Measurements from ENCODE around the gene VKORC1.

The VKORC1 gene

DNA sequence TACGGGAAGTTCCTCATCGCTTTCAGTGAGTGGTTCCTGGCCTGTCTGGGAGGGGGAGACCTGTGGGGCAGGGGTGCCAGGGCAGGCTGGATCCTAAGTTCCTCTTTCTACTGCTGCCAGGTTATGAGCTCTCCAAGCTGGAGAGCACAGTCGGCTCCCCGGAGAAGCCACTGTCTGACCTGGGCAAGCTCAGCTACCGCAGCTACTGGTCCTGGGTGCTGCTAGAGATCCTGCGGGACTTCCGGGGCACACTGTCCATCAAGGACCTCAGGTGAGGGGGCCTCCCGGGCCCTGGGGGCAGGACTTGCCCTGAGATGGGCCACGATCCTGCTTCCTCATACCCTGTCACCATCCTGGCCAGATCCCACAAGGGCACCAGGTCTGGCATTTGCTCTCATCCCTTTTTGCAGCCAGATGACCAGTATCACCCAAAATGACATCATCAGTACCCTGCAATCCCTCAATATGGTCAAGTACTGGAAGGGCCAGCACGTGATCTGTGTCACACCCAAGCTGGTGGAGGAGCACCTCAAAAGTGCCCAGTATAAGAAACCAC is 35.8 kb upstream of the VKORC1 start:
- no peak for DNase-seq (ENCODE audit: low read depth)

- DNase-seq (ENCODE audit: low read depth), result no peak
Observed at GRCh38 chr16:31129568-31130335, 35.2 kb upstream of the VKORC1 start.

DNA sequence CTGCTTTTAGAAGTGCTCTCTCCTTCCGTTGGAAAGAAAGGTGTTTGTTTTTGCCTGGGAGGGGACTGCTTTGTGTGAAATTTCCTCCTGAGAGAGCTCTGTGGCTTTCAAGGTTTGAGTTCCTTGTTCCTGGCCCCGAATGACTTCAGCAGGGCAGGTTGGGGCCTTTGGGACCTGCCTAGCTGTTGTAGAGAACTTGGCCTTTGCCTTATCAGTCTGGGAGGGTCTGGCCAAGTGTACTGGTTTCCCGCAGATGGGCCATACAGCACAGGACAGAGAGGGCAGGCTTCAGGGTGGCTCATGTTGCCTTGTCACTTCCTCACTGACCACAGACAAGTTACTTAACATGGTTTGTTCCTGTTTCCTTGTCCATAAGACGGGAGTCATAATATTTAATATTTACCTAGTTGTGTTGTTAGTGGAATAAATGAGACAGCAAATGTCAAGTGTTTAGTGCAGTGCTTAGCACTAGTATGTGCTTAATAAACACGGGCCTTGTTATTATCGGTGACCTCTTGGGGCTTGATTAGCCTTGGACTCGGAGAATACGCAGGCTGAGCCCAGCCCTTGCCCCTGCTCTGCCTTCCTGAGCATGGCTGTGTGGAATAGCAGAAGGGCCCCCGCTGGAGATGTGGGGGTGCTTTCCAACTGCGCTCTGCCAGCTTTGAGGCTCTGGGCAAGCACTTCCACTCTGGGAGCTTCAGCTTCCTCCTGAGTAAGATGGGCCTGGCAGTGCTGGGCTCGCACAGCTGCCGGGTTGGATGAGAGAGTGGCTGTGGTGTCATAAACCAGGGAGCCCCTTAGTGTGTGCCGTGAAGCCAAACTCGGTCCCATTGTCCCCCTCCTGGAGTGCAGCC is 34.3 kb upstream of the VKORC1 start:
- no peak for DNase-seq (ENCODE audit: low read depth)

GRCh38 chr16:31127182-31127581 is 32.6 kb upstream of the VKORC1 start:
- DNase-seq (ENCODE audit: low read depth), result no peak

GRCh38 chr16:31125844-31126243 is 31.2 kb upstream of the VKORC1 start:
- DNase-seq (ENCODE audit: low read depth), result no peak

DNA sequence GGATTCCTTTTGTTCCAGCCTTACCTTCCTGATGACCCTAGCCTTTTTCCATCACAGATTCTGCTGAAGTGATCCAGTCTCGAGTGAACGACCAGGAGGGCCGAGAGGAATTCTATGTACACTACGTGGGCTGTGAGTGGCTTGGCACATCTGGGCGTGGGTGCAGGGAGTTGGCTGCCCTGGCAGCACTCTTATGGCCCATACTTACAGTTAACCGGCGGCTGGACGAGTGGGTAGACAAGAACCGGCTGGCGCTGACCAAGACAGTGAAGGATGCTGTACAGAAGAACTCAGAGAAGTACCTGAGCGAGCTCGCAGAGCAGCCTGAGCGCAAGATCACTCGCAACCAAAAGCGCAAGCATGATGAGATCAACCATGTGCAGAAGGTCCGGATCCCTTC is 25.5 kb upstream of the VKORC1 start:
- no peak for DNase-seq (ENCODE audit: low read depth)

DNA sequence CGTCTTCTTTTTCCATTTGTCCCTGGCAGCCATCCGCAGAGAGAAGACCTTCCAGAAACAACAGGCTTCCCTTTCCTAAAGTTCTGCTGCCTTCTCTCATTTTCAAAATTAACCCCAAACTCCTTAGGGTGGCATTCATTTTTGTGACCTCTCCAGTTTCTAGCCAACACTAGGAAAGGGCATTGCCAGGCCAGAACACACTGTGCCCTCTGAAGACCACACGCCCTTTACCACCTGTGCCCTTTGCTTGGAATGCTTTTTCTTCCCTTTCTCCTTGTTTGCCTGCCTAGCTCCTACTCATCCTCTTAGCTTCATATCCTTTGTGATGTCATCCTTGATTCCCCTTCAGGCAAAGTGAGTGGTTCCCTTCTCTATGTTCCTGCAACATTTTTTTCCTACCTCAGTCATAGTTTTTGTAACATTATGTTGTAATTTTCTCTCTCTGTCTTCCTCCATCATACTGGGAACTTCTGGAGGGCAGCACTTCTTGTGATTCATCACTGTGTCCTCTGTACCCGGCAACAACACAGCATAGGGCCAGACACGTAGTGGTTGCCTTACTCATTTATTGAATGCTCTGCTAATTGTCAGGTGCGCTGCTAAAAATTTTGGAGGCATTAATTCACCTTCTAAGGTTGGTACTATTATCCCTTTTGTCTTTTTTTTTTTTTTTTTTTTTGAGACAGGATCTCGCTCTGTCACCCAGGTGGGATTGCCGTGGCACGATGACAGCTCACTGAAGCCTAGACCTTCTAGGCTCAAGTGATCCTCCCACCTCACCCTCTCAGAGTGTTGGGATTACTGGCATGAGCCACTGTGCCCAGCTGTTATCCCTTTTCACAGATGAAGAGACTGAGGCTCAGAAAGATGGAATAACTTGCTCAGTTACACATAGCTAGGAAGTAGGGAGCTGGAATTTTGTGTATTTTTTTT is 23.9 kb upstream of the VKORC1 start:
- no peak for DNase-seq (ENCODE audit: low read depth)

GRCh38 chr16:31117384-31118222 is 23.0 kb upstream of the VKORC1 start, which contains the start of gene KAT8:
Gene KAT8 (plus strand): TSS chr16:31117664. CDS start chr16:31117682, 18 bp downstream.
- peak; percentile 95 for DNase-seq (ENCODE audit: low read depth)

- no peak for DNase-seq (ENCODE audit: low read depth)
Observed at GRCh38 chr16:31114468-31114867, 19.9 kb upstream of the VKORC1 start.

DNA sequence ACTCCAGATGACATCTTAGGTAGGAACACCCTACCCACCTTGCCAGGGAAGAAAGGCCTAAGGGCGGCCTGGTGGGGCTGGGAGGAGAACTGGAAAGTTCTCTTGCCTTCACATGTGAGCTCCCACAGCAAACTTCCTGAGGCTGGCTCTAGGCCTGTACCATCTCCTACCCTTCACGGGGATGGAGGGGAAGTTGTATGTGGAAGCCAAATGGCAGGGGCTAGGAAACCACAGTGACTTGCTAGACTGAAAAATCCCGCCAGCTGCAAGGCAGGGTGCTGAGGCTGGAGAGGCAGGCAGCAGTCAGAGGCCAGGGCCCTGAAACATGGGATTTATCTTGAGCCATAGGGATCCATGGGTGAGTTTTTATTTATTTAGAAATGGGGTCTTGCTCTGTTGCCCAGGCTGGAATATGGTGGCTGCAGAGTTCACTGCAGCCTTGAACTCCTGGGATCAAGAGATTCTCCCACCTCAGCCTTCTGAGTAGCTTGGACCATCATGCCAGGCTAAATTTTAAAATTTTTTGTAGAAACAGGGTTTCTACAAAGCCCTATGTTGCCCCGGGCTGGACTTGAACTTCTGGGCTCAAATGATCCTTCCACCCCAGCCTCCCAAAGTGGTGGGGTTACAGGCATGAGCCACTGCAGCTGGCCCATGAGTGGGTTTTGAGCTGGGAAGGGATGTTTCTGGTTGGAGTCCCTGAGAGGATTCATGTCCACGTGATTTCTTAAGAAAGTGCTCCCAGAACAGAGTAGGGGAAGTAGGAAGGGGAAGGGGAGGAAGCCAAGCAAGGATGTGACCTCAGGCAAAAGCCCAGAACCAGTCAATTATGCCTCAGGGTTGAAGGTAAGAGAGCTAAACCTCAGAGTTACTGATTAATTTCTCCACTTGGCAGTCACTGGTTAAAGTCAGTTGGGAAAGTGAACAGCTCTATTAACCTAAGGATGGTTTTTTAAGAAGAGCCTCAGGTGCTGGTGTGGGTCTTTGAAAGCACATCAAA is 18.8 kb upstream of the VKORC1 start:
- DNase-seq (ENCODE audit: low read depth), result no peak

- DNase-seq (ENCODE audit: low read depth), result no peak
Observed at GRCh38 chr16:31112711-31113110, 18.1 kb upstream of the VKORC1 start.

DNA sequence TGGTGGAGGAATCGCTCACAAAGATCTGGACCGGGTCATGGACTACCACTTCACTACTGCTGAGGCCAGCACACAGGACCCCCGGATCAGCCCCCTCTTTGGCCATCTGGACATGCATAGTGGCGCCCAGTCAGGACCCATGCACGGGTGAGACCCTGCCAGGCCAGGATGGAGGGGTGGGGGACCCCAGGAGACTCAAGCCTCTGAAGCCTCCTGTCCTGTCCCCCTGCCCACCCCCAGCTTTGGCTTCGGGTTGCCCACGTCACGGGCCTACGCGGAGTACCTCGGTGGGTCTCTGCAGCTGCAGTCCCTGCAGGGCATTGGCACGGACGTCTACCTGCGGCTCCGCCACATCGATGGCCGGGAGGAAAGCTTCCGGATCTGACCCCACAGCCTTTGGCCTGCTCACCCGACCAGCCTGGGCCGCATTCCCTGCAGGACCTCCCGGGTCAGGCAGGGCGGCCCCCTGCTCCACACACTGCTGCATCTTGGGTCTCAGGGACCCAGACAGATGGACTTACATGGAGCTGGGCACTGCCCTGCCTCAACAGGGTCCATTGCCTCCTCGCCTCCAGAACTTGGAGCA is 17.4 kb upstream of the VKORC1 start:
- DNase-seq (ENCODE audit: low read depth), result no peak

DNA sequence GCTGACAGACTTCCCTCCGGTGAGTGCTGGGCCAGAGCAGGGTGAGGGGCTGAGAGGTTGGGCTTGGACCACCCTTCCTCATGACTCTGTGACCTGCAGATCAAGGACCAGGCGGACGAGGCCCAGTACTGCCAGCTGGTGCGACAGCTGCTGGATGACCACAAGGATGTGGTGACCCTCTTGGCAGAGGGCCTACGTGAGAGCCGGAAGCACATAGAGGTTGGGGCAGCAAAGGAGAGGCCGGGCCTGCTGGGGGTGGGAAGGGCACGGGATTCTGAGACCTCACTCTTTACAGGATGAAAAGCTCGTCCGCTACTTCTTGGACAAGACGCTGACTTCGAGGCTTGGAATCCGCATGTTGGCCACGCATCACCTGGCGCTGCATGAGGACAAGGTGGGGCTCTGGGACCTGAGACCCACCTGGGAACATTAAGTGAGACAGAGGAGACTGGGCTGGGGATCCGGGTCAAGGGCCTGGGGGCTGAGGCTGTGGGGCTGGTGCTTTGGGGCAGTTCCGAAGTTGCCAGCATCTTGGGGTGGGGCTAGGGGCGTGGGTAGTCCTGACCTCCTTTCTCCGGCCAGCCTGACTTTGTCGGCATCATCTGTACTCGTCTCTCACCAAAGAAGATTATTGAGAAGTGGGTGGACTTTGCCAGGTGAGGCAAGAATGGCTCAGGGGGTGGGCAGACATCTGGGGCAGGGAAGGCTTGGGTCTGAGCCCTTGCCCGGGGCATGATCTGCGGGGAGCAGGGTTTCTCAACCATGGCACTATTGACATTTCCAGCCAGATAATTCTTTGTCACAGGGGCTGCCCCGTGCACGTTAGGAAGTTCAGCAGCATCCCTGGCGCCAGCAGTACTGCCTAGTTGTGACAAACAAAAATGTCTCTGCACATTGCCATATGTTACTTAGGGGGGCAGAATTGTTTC is 15.8 kb upstream of the VKORC1 start:
- no peak for DNase-seq (ENCODE audit: low read depth)

DNA sequence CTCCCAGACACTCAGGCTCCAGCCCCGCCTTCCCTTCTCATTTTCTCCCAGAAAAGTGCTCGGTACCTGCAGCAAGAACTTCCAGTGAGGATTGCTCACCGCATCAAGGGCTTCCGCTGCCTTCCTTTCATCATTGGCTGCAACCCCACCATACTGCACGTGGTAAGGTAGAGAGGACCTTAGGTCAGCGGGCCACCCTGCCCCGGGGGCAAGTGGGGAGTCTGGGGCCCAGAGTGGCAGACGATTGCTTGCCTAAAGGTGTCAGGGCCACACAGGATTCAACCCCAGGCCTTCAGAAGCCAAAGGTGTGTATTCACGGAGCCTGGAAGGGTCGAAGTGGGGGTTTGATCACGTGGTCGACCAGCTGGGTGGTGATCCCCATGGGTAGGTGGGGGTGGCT is 15.0 kb upstream of the VKORC1 start:
- no peak for DNase-seq (ENCODE audit: low read depth)

- no peak for DNase-seq (ENCODE audit: low read depth)
Observed at GRCh38 chr16:31108794-31109558, 14.4 kb upstream of the VKORC1 start.

- DNase-seq (ENCODE audit: low read depth), result peak; percentile 45
Observed at GRCh38 chr16:31108035-31108793, 13.6 kb upstream of the VKORC1 start, which contains the start of gene BCKDK. Gene BCKDK (plus strand): TSS chr16:31108386. CDS start chr16:31109224, 838 bp downstream.
